K562 (cell line): ENCODE data around the gene UCHL1.
"Not testable (repeated sequence)": the region's sequence is repeated elsewhere in the genome, so short reads cannot be mapped to it uniquely, and the experiment has no call there.

Experiments used
- CTCF ChIP-seq, 3 experiments: IDR thresholded peaks in 2 of 3; conservative IDR thresholded peaks in 1 of 3; 2 replicates each; pipeline ENCODE4 v1.5.1; 2011 to 2012; ENCODE audit warnings: low read length in 3 of 3, mild to moderate bottlenecking in 3 of 3, control low read depth in 2 of 3, improper control_type of control experiment in 1 of 3, inconsistent platforms in 1 of 3, low read depth in 1 of 3, mixed read lengths in 1 of 3, moderate library complexity in 1 of 3; ENCODE audit not compliant: insufficient read depth in 2 of 3
- EZH2 ChIP-seq: IDR thresholded peaks from 2 replicates; pipeline ENCODE4 v1.6.1; 2012; ENCODE audit warnings: low read depth, mild to moderate bottlenecking, inconsistent platforms, low read length, borderline replicate concordance
- MCM3 ChIP-seq: fragments of 450-650 bp; IDR thresholded peaks from 2 replicates; pipeline ENCODE4 v1.6.1; 2016
- NR2C2 ChIP-seq, 2 experiments: fragments of 200-800 bp in 1 of 2; sonication (Bioruptor generic) in 1 of 2; sonication (generic) in 1 of 2; formaldehyde crosslinking in 1 of 2; IDR thresholded peaks; 2 replicates each; pipeline versions ENCODE4 v1.6.1 to v1.8.0; 2016 to 2022; ENCODE audit warnings: mild to moderate bottlenecking in 1 of 2, missing compliant biosample characterization in 1 of 2, missing genetic modification characterization in 1 of 2, missing genetic modification reagents in 1 of 2
- RAD21 ChIP-seq, 2 experiments: fragments of 250-450 bp in 1 of 2; fragments of 450-650 bp in 1 of 2; sonication (Bioruptor Pico) in 1 of 2; formaldehyde crosslinking in 1 of 2; IDR thresholded peaks in 1 of 2; conservative IDR thresholded peaks in 1 of 2; 2 replicates each; pipeline versions ENCODE4 v1.4.0 to v1.8.0; 2020 to 2022; ENCODE audit warnings: mild to moderate bottlenecking in 2 of 2, moderate library complexity in 1 of 2
- REST ChIP-seq, 2 experiments: fragments of 450-650 bp; formaldehyde crosslinking in 1 of 2; IDR thresholded peaks; 2 replicates each; pipeline versions ENCODE4 v1.4.0 to v1.6.1; 2014 to 2020; ENCODE audit warnings: mild to moderate bottlenecking in 2 of 2, borderline replicate concordance in 1 of 2, low read depth in 1 of 2
- SIN3A ChIP-seq, 2 experiments: fragments of 150-350 bp in 1 of 2; IDR thresholded peaks; 2 replicates each; pipeline ENCODE4 v1.6.1; 2011 to 2016; ENCODE audit warnings: borderline replicate concordance in 2 of 2, low read depth in 2 of 2, low read length in 2 of 2, mild to moderate bottlenecking in 2 of 2, moderate library complexity in 2 of 2; ENCODE audit not compliant: control insufficient read depth in 1 of 2
- SMARCB1 ChIP-seq: IDR thresholded peaks from 2 replicates; pipeline ENCODE4 v1.6.1; 2011; ENCODE audit warnings: improper control_type of control experiment, low read depth; ENCODE audit not compliant: insufficient read length
- SNAPC5 ChIP-seq: fragments of 250-450 bp; sonication (Bioruptor Pico); IDR thresholded peaks from 2 replicates; pipeline ENCODE4 v1.8.0; 2021; ENCODE audit warnings: moderate library complexity, mild to moderate bottlenecking, inconsistent platforms
- TEAD4 ChIP-seq, 2 experiments: sonication (generic) in 1 of 2; formaldehyde crosslinking in 1 of 2; IDR thresholded peaks; 2 replicates each; pipeline versions ENCODE4 v1.6.1 to v1.8.0; 2012 to 2022; ENCODE audit warnings: borderline replicate concordance in 1 of 2, inconsistent platforms in 1 of 2, low read length in 1 of 2, mild to moderate bottlenecking in 1 of 2, missing genetic modification reagents in 1 of 2
- ZNF311 ChIP-seq: fragments of 250-450 bp; sonication (Bioruptor Pico); IDR thresholded peaks from 2 replicates; pipeline ENCODE4 v1.4.0; 2020; ENCODE audit warnings: mild to moderate bottlenecking, moderate library complexity
- ZNF41 ChIP-seq: fragments of 250-450 bp; sonication (Bioruptor Pico); conservative IDR thresholded peaks from 2 replicates; pipeline ENCODE4 v1.4.0; 2020; ENCODE audit warnings: mild to moderate bottlenecking

- not testable (repeated sequence) for TF ChIP-seq TEAD4 (IDR thresholded peaks at IDR 0.05; ENCODE audit: low read length); TEAD4 (CRISPR knock-in tag; IDR thresholded peaks at IDR 0.05; ENCODE audit: borderline replicate concordance); SMARCB1; SNAPC5 (CRISPR knock-in tag); EZH2; RAD21 (CRISPR knock-in tag; conservative IDR thresholded peaks at IDR 0.05 in 1 of 2, IDR thresholded peaks at IDR 0.05 in 1 of 2); ZNF41; MCM3; CTCF (IDR thresholded peaks at IDR 0.05 in 2 of 3, conservative IDR thresholded peaks at IDR 0.05 in 1 of 3; ENCODE audit: insufficient read depth in 2 of 3, low read depth in 1 of 3, low read length in 3 of 3); SIN3A (IDR thresholded peaks at IDR 0.05; ENCODE audit: borderline replicate concordance in 2 of 2, control insufficient read depth in 1 of 2, low read depth in 2 of 2, low read length in 2 of 2); REST (IDR thresholded peaks at IDR 0.05; ENCODE audit: borderline replicate concordance); REST (CRISPR knock-in tag; IDR thresholded peaks at IDR 0.05; ENCODE audit: low read depth); ZNF311 (CRISPR knock-in tag); NR2C2 (CRISPR knock-in tag; IDR thresholded peaks at IDR 0.05); NR2C2 (tag; IDR thresholded peaks at IDR 0.05)
Measured at GRCh38 chr4:41315426-41315825, 58.7 kb downstream of the UCHL1 start.
